HG02885 (cell line): ENCODE results near the gene UTP3.
"Not testable (repeated sequence)": the region's sequence is repeated elsewhere in the genome, so short reads cannot be mapped to it uniquely, and the experiment has no call there.

Experiments
- ATAC-seq: cut with Tn5 transposase; IDR thresholded peaks from one replicate; pipeline ENCODE4 v1.9.1; 2021; ENCODE audit warnings: mild to moderate bottlenecking; ENCODE audit not compliant: unreplicated experiment, poor library complexity

UTP3 gene, protein sequence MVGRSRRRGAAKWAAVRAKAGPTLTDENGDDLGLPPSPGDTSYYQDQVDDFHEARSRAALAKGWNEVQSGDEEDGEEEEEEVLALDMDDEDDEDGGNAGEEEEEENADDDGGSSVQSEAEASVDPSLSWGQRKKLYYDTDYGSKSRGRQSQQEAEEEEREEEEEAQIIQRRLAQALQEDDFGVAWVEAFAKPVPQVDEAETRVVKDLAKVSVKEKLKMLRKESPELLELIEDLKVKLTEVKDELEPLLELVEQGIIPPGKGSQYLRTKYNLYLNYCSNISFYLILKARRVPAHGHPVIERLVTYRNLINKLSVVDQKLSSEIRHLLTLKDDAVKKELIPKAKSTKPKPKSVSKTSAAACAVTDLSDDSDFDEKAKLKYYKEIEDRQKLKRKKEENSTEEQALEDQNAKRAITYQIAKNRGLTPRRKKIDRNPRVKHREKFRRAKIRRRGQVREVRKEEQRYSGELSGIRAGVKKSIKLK

DNA sequence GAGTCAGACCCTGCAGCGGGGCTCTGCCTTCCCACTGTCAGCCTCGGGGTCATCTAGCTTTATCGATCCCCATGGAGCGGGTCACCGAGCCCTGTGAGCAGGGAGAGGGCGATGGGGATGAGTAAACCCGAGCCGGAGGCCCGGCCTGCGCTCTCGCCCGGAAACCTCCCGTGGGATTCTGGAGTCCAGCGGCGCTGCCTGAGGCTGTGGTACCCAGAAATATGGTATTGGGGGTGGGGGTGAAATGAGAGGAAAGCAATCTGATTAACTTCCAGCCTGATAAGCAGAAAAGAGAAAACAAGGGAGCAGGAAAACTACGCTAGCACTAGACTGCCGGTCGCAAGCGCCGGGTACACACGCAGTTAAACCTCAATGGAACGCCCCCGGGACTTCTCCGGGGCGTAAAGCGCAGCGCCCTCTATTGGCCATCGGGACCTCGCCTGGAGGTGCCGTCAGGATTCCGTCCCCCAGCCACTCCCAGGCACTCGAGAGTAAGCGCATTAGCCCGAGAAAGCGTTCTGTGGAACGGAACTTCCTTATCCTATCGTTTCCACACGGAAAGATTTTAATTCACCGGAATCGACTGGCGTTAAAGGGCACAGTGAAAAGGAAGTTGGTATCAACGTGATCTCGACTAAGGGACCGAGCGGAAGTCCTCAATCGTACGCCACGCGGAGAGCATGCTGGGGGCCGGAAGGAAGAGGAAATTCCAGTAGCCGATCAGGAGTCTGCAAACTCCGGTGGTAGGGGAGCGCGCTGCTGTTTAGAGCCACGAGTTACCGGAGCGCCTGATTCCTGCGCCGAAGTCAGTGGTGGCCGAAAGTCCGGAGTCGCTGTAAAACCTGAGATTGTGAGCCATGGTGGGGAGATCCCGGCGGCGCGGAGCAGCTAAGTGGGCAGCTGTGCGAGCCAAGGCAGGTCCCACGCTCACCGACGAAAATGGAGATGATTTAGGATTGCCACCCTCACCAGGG, at the start of gene UTP3:
Gene UTP3, plus strand, starts transcription at position 712 of the 974 bp plus-strand sequence. Its CDS starts 146 bp downstream, at position 858.
- ATAC-seq = peak; percentile 93

DNA sequence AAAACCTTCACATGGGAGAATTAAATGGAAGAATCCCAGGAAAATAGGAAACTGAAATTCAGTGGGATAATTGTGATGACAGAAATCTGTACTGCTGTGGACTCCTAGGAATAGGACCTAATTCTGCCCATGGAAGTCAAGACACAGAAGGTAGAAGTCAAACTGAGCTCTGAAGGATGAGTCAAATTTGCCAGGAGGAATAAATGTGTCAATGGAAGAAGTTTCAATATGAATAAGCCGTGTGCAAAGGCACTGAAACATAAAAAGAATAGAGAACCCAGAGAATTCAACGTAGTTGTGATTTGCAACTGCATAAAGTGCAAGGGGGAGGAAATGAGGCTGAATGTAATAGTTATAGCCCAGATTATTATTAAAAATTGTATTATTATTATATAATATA, 48.1 kb upstream of the UTP3 start:
- no peak for ATAC-seq

DNA sequence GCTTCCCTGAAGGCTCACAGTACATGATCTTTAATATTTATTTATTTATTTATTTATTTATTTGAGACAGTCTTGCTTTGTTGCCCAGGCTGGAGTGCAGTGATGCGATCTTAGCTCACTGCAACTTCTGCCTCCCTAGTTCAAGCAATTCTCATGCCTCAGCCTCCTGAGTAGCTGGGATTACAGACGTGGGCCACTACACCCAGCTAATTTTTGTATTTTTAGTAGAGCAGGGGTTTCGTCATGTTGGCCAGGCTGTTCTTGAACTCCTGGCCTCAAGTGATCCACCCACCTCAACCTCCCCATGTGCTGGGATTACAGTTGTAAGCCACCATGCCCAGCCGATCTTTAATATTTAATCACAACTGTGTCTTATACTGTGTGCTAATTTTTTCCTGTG, 37.6 kb upstream of the UTP3 start:
- ATAC-seq = not testable (repeated sequence)

DNA sequence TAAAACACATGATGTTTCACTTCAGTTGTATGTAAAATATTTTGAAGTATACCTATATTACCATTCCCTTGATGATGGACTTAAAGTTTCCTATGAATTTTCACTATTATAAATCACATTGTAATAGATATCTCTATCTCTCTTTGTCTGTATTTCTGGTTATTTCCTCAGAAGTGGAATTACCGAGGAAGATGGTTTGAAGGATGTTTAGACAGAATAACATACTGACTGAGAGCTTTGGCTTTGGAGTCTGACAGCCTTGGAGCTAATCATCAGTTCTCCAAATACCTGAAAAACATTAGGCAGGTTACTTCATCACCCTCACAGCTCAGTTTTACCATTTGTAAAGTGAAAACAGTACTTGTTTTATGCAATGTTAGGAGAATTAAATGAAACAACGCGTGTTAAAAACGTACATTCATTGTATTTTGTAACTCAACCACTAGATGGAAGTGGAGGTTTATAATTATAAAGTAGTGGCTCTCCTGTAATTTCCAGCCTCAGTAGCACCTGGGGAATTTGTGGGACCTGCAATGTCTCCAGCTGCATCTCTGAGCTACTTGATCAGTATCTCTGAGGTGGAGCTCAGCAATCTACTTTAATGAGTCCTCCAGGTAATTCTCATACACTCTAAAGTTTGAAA, 36.3 kb upstream of the UTP3 start:
- peak; percentile 50 for ATAC-seq

DNA sequence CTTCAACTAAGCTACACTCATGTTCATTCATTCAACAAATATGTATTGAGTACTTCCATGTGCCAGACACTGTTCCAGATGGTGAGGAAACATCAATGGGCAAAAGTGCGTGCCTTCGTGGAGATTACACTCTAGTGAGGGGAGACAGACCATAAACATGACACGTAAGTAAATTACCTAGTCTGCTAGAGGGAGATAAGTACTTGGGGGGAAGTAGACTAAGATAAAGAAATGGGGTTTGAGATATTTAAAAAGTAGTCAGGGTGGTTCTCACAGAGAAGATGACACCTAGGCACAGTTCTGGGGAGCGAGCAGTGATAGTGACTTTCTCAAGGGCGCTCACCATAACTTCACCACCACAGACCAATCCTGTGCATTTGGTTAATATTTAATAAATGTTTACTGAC, 33.7 kb upstream of the UTP3 start:
- no peak for ATAC-seq

DNA sequence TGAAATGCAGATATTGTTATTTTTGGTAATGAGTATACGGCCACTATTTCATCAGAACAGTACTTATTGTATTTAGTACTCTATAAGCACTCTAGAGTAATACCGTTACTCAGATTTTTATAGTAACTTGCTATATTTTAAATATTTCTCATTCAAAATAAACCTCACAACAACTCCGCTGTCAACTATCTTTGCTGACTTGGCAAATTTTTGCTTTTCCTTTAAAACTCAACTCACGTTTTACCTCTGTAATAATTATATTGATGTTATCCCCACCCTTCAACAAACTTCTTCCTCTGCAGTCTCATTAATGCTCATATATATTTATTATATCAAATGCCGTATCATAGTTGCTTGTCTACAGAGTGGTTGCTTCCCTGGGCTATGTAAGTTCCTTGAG, 31.0 kb upstream of the UTP3 start:
- ATAC-seq = no peak

DNA sequence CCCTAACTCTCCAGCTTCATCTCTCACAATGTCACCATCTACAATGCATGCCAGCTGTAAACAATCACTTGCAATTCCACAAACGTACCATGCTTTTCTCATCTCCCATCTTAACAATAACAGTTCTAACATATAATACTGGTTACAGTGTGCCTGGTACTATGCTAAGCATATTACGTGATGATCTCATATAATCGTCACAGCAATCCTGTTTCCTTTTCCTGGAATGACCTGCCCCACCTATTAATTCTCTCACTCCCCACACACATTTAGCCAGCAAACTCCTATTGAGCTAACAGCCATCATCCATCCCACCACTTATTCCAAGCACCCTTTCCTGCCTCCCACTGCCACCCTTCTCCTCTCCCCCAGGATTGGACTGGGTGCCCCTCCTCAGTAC, 29.9 kb upstream of the UTP3 start:
- ATAC-seq = no peak

DNA sequence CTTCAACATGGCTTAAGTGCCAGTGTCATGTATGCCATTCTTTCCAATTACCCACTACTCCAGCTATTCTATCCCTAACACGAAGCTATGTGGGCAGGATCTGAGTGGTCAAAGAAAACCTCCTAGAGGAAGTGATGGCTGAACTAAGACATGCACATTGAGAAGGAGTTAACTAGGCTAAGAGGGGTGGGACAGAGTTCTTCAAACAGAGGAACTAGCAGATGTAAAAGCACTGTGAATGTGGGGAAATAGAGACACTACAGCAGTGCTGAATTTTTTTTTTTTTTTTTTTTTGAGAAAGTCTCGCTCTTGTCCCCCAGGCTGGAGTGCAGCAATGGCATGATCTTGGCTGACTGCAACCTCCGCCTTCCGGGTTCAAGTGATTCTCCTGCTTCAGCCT, 28.2 kb upstream of the UTP3 start:
- ATAC-seq = no peak

DNA sequence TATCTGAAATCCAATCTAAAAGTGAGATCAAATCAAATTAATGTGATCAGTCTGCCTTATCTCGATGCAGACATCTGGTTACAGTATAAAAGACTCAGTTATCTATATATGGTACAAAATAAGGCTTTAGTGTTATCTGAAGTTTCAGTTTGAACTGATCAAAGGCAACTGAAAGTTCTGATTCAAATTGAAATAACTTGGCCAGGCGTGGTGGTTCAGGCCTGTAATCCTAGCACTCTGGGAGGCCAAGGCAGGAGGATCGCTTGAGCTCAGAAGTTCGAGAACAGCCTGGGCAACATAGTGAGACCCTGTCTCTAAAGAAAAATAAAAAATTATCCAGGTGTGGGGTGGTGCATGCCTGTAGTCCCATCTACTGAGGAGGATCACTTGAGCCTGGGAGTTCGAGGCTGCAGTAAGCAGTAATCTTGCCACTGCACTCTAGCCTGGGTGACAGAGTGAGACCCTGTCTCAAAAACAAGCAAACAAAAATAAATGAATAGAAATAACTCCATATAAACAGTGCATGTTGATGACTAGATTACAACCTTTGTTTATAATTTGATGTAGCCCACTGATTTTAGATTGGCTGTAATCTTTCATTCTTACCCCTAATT, 26.9 kb upstream of the UTP3 start:
- ATAC-seq = peak; percentile 90

DNA sequence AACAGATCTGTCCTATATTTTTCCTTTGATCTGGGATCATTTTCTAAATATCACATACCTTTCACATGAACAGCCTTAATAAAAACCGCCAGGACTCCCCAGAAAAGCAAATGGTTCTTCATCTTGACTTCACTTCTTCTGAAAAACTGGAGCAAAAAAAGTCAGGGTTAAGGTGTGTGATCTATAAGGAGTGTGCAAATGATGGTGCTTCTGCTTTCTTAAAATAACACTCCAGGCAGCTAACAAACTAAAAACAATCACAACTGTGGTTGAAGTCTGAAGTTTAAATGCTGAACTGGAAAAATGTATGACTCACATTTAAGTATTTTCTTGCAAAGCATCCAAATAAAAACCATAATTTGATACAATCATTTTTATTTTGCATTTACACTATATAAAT, 22.0 kb upstream of the UTP3 start, which contains the start of gene JCHAIN:
Gene JCHAIN, minus strand, starts transcription at position 140 of the 400 bp plus-strand sequence. Its CDS starts 18 bp downstream, at position 122.
- peak; percentile 79 for ATAC-seq

DNA sequence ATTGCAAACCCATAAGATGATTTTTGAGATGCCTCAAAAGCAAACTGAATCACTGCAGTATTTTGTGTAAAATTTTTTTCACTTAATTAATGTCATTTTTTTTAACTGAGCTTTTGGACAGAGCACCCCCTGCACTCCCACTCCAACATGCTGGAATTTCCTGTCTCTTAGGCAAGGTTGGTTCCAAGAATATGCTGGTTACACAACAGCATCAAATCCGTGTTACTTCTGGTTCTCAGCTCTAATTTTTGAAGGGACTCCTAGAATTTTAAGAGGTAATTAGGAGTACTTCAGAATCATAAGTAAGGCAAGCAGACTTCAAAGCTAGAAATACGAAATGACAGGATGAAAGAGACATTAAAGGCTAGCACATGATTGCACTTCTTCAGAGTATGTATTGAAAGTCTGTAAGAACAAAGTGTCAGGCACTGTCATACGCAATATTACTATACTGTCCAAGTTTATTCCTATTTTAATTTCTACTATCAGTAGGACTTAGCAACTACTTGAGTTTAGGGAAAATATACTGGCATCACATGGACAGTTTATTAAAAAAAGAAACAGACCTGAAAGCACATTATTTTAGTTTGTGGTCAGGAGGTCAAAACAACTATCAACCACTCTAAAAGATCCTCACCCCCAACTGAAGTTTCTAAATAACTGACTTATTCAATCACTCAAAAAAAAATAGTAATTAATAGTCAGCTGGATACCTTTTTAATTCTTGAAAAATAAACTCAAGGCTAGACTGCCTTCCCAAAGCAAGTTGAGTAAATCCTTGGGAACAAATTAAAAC, 20.4 kb upstream of the UTP3 start:
- peak; percentile 50 for ATAC-seq

DNA sequence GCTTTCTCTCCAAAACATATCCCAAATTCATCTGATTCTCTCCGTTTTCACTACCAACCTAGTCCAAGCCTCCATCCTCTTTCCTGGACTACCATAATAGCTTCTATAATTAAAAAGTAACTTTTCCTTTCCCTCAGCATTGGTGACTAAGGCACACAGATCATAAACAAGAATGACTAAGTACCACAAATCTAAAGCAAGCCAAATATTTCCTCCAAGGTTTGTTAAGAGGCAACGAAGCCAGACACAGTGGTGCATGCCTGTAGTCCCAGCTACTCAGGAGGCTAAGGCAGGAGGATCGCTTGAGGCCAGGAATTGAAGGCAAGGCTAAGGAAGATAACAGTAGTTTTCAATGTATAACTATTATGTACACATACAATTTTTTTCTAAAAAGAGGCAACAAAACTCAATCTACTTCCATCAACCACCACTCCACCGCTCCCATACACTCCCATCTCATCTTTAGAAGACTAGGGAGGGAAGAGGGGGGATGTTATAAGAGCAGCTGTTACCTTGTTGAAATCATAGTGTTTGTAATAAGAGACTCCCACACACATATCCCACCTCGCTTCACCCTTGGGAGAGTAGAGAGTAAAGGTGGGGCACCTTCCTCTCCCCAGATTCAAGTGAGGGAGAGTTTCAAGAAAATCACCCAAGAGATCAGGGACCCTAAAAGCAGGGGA, 17.9 kb upstream of the UTP3 start:
- ATAC-seq = no peak

DNA sequence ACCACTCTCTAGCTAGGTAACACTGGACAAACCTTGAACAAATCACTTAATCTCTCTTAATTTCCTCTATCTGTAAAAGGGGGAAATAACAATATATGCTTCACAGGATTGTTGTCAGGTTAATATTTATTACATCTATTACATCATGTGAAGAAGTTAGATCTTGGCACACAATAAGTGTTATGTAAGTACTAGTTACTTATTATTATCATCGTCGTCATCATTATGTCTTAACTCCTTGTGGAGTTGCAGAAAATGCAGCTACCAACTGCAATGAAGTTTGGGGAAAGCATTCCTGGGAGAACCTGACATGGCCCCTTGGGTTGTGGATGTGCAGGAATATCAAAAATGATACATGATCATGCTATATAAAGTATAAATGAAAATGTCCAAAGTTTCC, 17.2 kb upstream of the UTP3 start:
- ATAC-seq = no peak

DNA sequence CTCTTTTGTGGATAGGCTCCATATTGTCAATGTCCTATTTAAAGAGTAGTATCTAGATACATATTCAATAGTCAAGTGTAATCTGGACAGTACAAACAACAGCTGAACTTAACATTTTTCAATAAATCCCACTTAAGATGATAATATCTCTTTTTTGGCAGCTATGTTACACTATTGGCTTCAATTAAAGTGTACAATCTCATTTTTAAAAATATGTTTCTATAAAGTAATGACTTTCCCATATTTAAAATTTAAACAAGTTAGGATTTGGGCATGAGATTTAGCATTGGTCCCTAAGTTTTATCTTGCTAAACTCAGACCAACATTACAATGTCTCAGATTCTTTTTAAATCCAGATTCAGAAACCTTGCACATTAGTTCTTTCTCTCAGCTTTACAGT, 14.1 kb upstream of the UTP3 start:
- no peak for ATAC-seq

DNA sequence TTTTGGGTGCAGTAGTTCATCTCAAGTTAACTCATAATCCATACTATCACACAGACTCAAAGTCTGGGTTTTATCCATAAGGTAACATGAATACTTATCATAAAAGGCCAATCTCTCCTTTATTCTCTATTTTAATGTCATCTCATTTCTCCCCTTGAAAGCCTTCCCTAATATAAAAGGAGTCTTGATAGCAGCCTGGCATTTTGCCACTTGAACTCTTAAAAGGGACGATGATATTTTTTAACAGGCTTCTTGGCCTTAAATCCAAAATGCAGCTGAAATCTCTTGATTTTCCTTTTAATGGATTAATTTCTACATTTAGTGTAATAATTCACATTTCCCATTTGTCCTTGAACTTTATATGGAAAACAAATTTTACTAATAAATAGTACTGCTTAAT, 13.6 kb upstream of the UTP3 start:
- ATAC-seq = no peak

DNA sequence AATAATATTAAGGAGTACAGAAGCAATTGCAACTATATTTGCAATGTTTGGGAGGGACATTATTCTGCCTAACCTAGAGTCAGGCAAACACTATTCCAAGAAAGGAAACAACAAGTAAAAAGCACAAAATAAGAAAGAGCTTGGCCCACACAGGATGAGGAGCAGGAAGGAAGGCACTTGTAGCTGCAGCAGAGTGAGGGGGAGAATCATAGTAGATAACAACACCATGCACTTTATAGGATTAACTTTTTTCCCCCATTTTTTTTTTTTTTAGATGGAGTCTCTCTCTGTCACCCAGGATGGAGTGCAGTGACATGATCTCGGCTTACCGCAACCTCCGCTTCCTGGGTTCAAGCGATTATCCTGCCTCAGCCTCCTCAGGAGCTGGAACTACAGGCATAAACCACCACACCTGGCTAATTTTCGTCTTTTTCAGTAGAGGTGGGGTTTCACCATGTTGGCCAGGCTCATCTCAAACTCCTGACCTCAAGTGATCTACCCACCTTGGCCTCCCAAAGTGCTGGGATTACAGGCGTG, 11.7 kb upstream of the UTP3 start:
- no peak for ATAC-seq

DNA sequence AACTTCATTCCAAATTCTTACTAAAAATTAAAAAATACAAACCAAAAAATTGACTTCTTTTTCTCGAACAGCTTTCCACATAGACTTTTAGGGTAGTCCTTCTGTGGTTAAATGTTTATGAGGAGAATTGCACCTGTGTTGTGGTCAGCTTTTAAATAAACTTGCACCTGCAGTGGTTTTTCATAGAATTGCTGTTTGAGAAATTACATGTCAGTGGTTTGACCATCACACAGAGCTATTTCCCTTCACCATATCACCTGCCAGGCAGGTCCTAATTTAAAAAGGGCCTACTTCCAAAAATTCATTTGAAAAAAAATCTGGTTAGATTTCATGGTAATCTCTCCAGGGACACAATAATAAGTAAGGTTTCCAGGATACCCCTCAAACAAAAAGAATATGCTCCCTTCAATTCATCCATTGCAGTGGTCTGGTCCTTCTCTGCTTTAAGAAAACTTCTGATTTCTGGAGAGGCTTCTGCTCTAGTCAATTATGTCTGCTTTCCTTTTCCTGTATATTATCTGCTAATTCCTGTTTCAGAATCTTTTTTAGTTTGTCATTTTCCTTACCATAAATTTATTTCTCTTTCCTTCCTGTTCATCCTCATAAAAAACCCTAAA, 9.8 kb upstream of the UTP3 start:
- ATAC-seq = peak; percentile 84

DNA sequence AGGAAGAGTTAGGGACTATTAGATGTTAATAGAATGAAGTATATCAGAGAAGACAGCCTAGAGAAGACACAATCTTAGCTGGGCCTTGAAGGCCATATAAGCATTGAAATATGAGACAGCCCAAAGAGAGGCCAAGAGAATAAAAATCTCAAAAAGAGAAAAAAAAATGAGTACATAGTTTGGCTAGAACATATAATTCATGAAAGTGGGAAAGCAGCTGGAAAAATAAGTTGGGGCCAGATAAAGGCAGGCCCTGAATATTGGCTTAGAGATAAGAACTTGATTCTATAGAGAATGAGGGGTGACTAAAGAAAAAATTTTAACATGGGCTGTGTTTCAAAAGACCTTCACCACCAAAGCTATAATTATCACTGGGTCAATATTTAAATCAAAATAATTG, 7.4 kb upstream of the UTP3 start:
- ATAC-seq = no peak
